K562 (cell line): ENCODE measurements around the gene MPI. TPM values are rescaled to one million over a fixed set of nuclear protein-coding genes. Genes with fewer than 3 reads are reported as not detected.

Experiments used
- ATAC-seq: fragments of 200-7000 bp; cut with Tn5 transposase; 3 replicates; pipeline ENCODE4 v1.9.1; 2020; ENCODE audit warnings: moderate library complexity
- BruUV-seq: library from RNA; stranded (reverse); fragments of 400-500 nt; replicated peaks from 2 replicates; lab custom pipeline; 2021; lab: Mats Ljungman, UMichigan
- CTCF ChIA-PET: fragments of 300-600 bp; formaldehyde crosslinking; extraction: SDS; loops from one replicate; lab custom pipeline; 2021; ENCODE audit warnings: low intra/inter-chr PET ratio; lab: Yijun Ruan, JAX
- POLR2A ChIA-PET: fragments of 300-600, 350-650 bp; sonication (Branson Sonifier 250); formaldehyde crosslinking; extraction: SDS; loops from one replicate; lab custom pipeline; 2021; ENCODE audit warnings: antibody characterized with exemption, inconsistent platforms; lab: Yijun Ruan, JAX
- DNase-seq, 4 experiments: peaks; one replicate each; pipeline versions ENCODE4 v3.0.0 to v3.0.0-alpha.2; 2011 to 2018; ENCODE audit warnings: low spot score in 3 of 4, mixed read lengths in 3 of 4; ENCODE audit errors: extremely low read depth in 1 of 4
- FAIRE-seq: peaks from 2 replicates; lab custom pipeline; 2011; peaks lifted over from hg19 to GRCh38; lab: Jason Lieb, UNC
- H2AFZ ChIP-seq: 2 replicates; pipeline ENCODE4 v1.6.0; 2011; ENCODE audit warnings: low read depth, low read length, control low read depth, inconsistent platforms
- H3K27ac ChIP-seq: fragments of 200-600 bp; 3 replicates; pipeline ENCODE4 v1.8.0; 2011; ENCODE audit warnings: low read depth, mild to moderate bottlenecking, control low read depth, inconsistent platforms, low read length, moderate library complexity, mixed read lengths; ENCODE audit errors: extremely low read depth
- H3K27me3 ChIP-seq, 2 experiments: fragments of 300-600 bp in 1 of 2; 2 replicates in 1 of 2; 3 replicates in 1 of 2; pipeline versions ENCODE4 v1.6.0 to v1.8.0; 2011; ENCODE audit warnings: inconsistent platforms in 2 of 2, low read length in 2 of 2, mild to moderate bottlenecking in 1 of 2, mixed read lengths in 1 of 2, moderate library complexity in 1 of 2; ENCODE audit not compliant: control insufficient read depth in 2 of 2, insufficient read depth in 2 of 2
- H3K36me3 ChIP-seq: fragments of 300-600 bp; 3 replicates; pipeline ENCODE4 v1.8.0; 2011; ENCODE audit warnings: mild to moderate bottlenecking, low read length, inconsistent platforms; ENCODE audit not compliant: control insufficient read depth, insufficient read depth
- H3K4me1 ChIP-seq, 2 experiments: fragments of 200-600 bp in 1 of 2; replicated peaks in 1 of 2; 2 replicates in 1 of 2; 3 replicates in 1 of 2; pipeline versions ENCODE4 v1.5.1 to v1.8.0; 2011; ENCODE audit warnings: inconsistent platforms in 2 of 2, low read length in 2 of 2, mild to moderate bottlenecking in 1 of 2, mixed read lengths in 1 of 2, moderate library complexity in 1 of 2; ENCODE audit not compliant: control insufficient read depth in 2 of 2, insufficient read depth in 2 of 2
- H3K4me2 ChIP-seq: 2 replicates; pipeline ENCODE4 v1.6.1; 2011; ENCODE audit warnings: low read length, control low read depth, inconsistent platforms, mixed read lengths; ENCODE audit not compliant: insufficient read depth
- H3K4me3 ChIP-seq: fragments of 200-600 bp; sonication (generic), shearing (Covaris generic); 2 replicates; pipeline ENCODE4 v1.5.1; 2016; ENCODE audit warnings: control low read depth, inconsistent platforms
- H3K79me2 ChIP-seq: fragments of 200-600 bp; 3 replicates; pipeline ENCODE4 v1.8.0; 2011; ENCODE audit warnings: low read length, inconsistent platforms; ENCODE audit not compliant: control insufficient read depth, insufficient read depth
- H3K9ac ChIP-seq, 2 experiments: 2 replicates each; pipeline versions ENCODE4 v1.6.0 to v1.6.1; 2011; ENCODE audit warnings: low read depth in 2 of 2, low read length in 2 of 2, control low read depth in 1 of 2, inconsistent platforms in 1 of 2, mild to moderate bottlenecking in 1 of 2, mixed read lengths in 1 of 2; ENCODE audit not compliant: insufficient read depth in 1 of 2
- H3K9me1 ChIP-seq: one replicate; pipeline ENCODE4 v1.6.0; 2011; ENCODE audit warnings: inconsistent platforms, mild to moderate bottlenecking, low read length, moderate library complexity; ENCODE audit not compliant: control insufficient read depth, insufficient read depth
- H3K9me3 ChIP-seq: replicated peaks from 2 replicates; pipeline ENCODE4 v1.5.1; 2011; ENCODE audit warnings: low read depth, low read length, inconsistent platforms; ENCODE audit not compliant: control insufficient read depth, insufficient read depth
- H4K20me1 ChIP-seq: replicated peaks from 2 replicates; pipeline ENCODE4 v1.6.1; 2011; ENCODE audit warnings: low read length, inconsistent platforms, mixed read lengths; ENCODE audit not compliant: control insufficient read depth, insufficient read depth
- CBFA2T2 ChIP-seq: fragments of 450-650 bp; conservative IDR thresholded peaks from 2 replicates; pipeline ENCODE4 v1.6.1; 2017; ENCODE audit warnings: mild to moderate bottlenecking
- CBFA2T3 ChIP-seq: fragments of 450-650 bp; IDR thresholded peaks from 2 replicates; pipeline ENCODE4 v1.6.1; 2017
- CBX1 ChIP-seq: sonication (generic); IDR thresholded peaks from 2 replicates; pipeline ENCODE4 v1.6.1; 2016; ENCODE audit warnings: antibody characterized with exemption, low read depth, mild to moderate bottlenecking
- CBX3 ChIP-seq, 2 experiments: IDR thresholded peaks; 1 replicate in 1 of 2; 2 replicates in 1 of 2; pipeline ENCODE4 v1.6.1; 2012; ENCODE audit warnings: inconsistent platforms in 2 of 2, low read length in 2 of 2, borderline replicate concordance in 1 of 2, control low read depth in 1 of 2
- CBX5 ChIP-seq: IDR thresholded peaks from 2 replicates; pipeline ENCODE4 v1.6.1; 2014; ENCODE audit warnings: low read depth, borderline replicate concordance
- MLX ChIP-seq, 2 experiments: fragments of 450-650 bp in 1 of 2; sonication (generic) in 1 of 2; formaldehyde crosslinking; conservative IDR thresholded peaks; 2 replicates each; pipeline versions ENCODE4 v1.4.0 to v1.8.1; 2020 to 2022; ENCODE audit warnings: mild to moderate bottlenecking in 1 of 2, missing genetic modification reagents in 1 of 2
- MXD1 ChIP-seq: fragments of 250-450 bp; sonication (Bioruptor Pico); IDR thresholded peaks from 2 replicates; pipeline ENCODE4 v1.8.0; 2021; ENCODE audit warnings: borderline replicate concordance, mild to moderate bottlenecking, moderate library complexity; ENCODE audit not compliant: poor library complexity, severe bottlenecking
- NCOA1 ChIP-seq: fragments of 450-650 bp; IDR thresholded peaks from 2 replicates; pipeline ENCODE4 v1.6.1; 2016; ENCODE audit warnings: low read depth
- NR2C2 ChIP-seq, 2 experiments: fragments of 200-800 bp in 1 of 2; sonication (Bioruptor generic) in 1 of 2; sonication (generic) in 1 of 2; formaldehyde crosslinking in 1 of 2; IDR thresholded peaks; 2 replicates each; pipeline versions ENCODE4 v1.6.1 to v1.8.0; 2016 to 2022; ENCODE audit warnings: mild to moderate bottlenecking in 1 of 2, missing compliant biosample characterization in 1 of 2, missing genetic modification characterization in 1 of 2, missing genetic modification reagents in 1 of 2
- SAFB ChIP-seq: fragments of 200-400 bp; formaldehyde crosslinking; IDR thresholded peaks from 2 replicates; pipeline ENCODE4 v1.6.1; 2017; ENCODE audit warnings: low read depth, low read length, borderline replicate concordance
- SPI1 ChIP-seq: IDR thresholded peaks from 2 replicates; pipeline ENCODE4 v1.6.1; 2011; ENCODE audit warnings: low read depth, low read length, control low read depth, borderline replicate concordance
- TAL1 ChIP-seq: fragments of 450-650 bp; IDR thresholded peaks from 2 replicates; pipeline ENCODE4 v1.6.1; 2016; ENCODE audit warnings: mild to moderate bottlenecking
- TCF3 ChIP-seq: sonication (generic); formaldehyde crosslinking; IDR thresholded peaks from 2 replicates; pipeline ENCODE4 v1.4.0; 2020; ENCODE audit warnings: mild to moderate bottlenecking, missing genetic modification reagents
- TRIM24 ChIP-seq, 2 experiments: fragments of 450-650 bp; IDR thresholded peaks; 2 replicates each; pipeline ENCODE4 v1.6.1; 2016
- TRIM28 ChIP-seq: fragments of 450-650 bp; IDR thresholded peaks from 2 replicates; pipeline ENCODE4 v1.6.1; 2017
- TSHZ1 ChIP-seq: fragments of 250-450 bp; sonication (Bioruptor Pico); IDR thresholded peaks from 2 replicates; pipeline ENCODE4 v1.4.0; 2020; ENCODE audit warnings: mild to moderate bottlenecking, moderate library complexity
- ZFP36 ChIP-seq: fragments of 150-350 bp; IDR thresholded peaks from 2 replicates; pipeline ENCODE4 v1.6.1; 2018; ENCODE audit warnings: low read length, low read depth; ENCODE audit not compliant: partially characterized antibody
- WGBS: fragments of 100-300 bp; shearing (Covaris generic); methylation state at CpG from one replicate; pipeline ENCODE4 v1.1.6; 2016; ENCODE audit warnings: low coverage, mixed read lengths; ENCODE audit not compliant: insufficient coverage; ENCODE audit errors: missing lambda C conversion rate; 5-methylcytosine and 5-hydroxymethylcytosine counted together
- in situ Hi-C: fragments of 300-500 bp; cut with MboI; formaldehyde crosslinking; loops from 4 replicates; pipeline ENCODE4 v1.15.0; 2018; ENCODE audit warnings: inconsistent platforms, mixed read lengths
- intact Hi-C: fragments of 100-400 bp; cut with micrococcal nuclease; formaldehyde crosslinking; loops from 2 replicates; pipeline ENCODE4 v1.14.2; 2022
- polyA plus RNA-seq, 8 experiments: library from polyadenylated mRNA; depleted of rRNA in 4 of 8; stranded (reverse) in 5 of 8; unstranded in 3 of 8; fragments of >200 nt; fragmentation: Nextera tagmentation in 2 of 8; fragmentation: Illumina TruSeq in 1 of 8; extraction: Ambion mirVana in 2 of 8; extraction: Trizol in 1 of 8; gene quantifications; 2 replicates each; pipeline versions ENCODE4 v1.2.1 to v1.2.3, GENCODE V29; 2011 to 2014; ENCODE audit warnings: inconsistent platforms in 1 of 8, missing spikeins in 1 of 8
- total RNA-seq, 7 experiments: library from RNA; depleted of rRNA in 6 of 7; stranded (reverse); fragments of >200 nt in 6 of 7; fragmentation: Illumina TruSeq in 2 of 7; extraction: Trizol in 2 of 7; gene quantifications; 2 replicates each; pipeline versions ENCODE4 v1.2.1 to v1.2.3, GENCODE V29; 2011 to 2021; ENCODE audit warnings: low replicate concordance in 1 of 7
- TF ChIP-seq, protein P1 (sequence below): fragments of 250-450 bp; sonication (Bioruptor Pico); IDR thresholded peaks from 2 replicates; pipeline ENCODE4 v1.9.0; 2021; ENCODE audit warnings: mild to moderate bottlenecking

Gene MPI
- total and polyA plus RNA-seq, 9 of the 15 experiments (the other 6 are each of a cell fraction or from before 2014, with no cell fraction given), result 30.7 to 105 (median 40.5) TPM

GRCh38 chr15:74867466-74868038, 22.3 kb upstream of the MPI start:
- Histone ChIP-seq H3K4me3 (no peak overlapping the region), H3K27me3 (no peaks in the 10 kb centered on the region), H2AFZ (no peak overlapping the region), H3K4me1 (peaks cover 12 to 22% of the 10 kb centered on the region in 2 experiments; a peak in 3 of 5 replicates), H3K36me3 (peaks cover 45% of the 10 kb centered on the region), H3K9ac (no peak overlapping the region), H3K27ac (no peak overlapping the region), H3K4me2 (no peak overlapping the region), H4K20me1 (peaks cover 8% of the 10 kb centered on the region; the same call in 1 of the 2 replicates), H3K9me3 (no peaks in the 10 kb centered on the region; the same call in 1 of the 2 replicates), H3K9me1 (peaks cover 7% of the 10 kb centered on the region), H3K79me2 (peaks cover 70% of the 10 kb centered on the region)
- TF ChIP-seq TAL1 (peak; percentile 38; the same call in 1 of the 2 replicates), CBX1 (peak; percentile 48; the same call in 1 of the 2 replicates), ZFP36 (peak; percentile 44), TRIM28 (peak; percentile 82), TRIM24 (IDR thresholded peaks at IDR 0.05) (peak in 1 of 2 experiments; percentile 51; a peak in 1 of 4 replicates), NR2C2 (CRISPR knock-in tag; IDR thresholded peaks at IDR 0.05) (no peak), NR2C2 (tag; IDR thresholded peaks at IDR 0.05) (no peak), TSHZ1 (CRISPR knock-in tag) (no peak), MXD1 (CRISPR knock-in tag) (no peak), CBFA2T2 (peak; percentile 32; the same call in 1 of the 2 replicates), MLX (CRISPR knock-in tag; conservative IDR thresholded peaks at IDR 0.05) (no peak), CBX3 (IDR thresholded peaks at IDR 0.05; ENCODE audit: borderline replicate concordance in 1 of 2, low read length in 2 of 2) (peak in 1 of 2 experiments; percentile 95; a peak in 1 of 3 replicates), SPI1 (peak; percentile 70; the same call in 1 of the 2 replicates), TCF3 (CRISPR knock-in tag) (peak; percentile 57), CBFA2T3 (peak; percentile 65), CBX5 (peak; percentile 87), SAFB (no peak), NCOA1 (no peak)
- TF ChIP-seq, protein P1, sequence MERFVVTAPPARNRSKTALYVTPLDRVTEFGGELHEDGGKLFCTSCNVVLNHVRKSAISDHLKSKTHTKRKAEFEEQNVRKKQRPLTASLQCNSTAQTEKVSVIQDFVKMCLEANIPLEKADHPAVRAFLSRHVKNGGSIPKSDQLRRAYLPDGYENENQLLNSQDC (CRISPR knock-in tag), result no peak
- intact Hi-C loops (no loop called here), in situ Hi-C loops (no loop called here)
- BruUV-seq, result no TSS peak
- FAIRE-seq (no peak), ATAC-seq (no peak), DNase-seq (no peak)
- WGBS, result 25% methylated on average over 1 of the region's 1 CpG
- CTCF ChIA-PET, result no interaction called here
- POLR2A ChIA-PET, result interaction anchor here (0.7 to 1.2 kb wide), 2 partner anchors 9 to 169 kb away, joined by 3 to 5 read pairs; no protein-coding TSS in a partner anchor
